Activated CD4-positive, alpha-beta T cell treated with anti-CD3 and anti-CD28 coated beads, Interleukin-2, amount 10 ng/mL, durations not matched to agents 24 days and 14 days (primary cell): Measurements from ENCODE around the gene NFATC1. TPM values are rescaled to one million over a fixed set of nuclear protein-coding genes. Genes with fewer than 3 reads are reported as not detected.
A peak's percentile ranks its signal among the peaks of the same experiment; 100 is the strongest.

Experiments
- DNase-seq: peaks from one replicate; pipeline ENCODE4 v3.0.0; 2022
- H3K27ac Mint-ChIP-seq: one replicate; pipeline ENCODE4 v1.8.0; 2022; ENCODE audit warnings: mild to moderate bottlenecking, mixed read lengths
- H3K27me3 Mint-ChIP-seq: one replicate; pipeline ENCODE4 v1.8.0; 2022; ENCODE audit warnings: mixed read lengths
- H3K36me3 Mint-ChIP-seq: one replicate; pipeline ENCODE4 v1.8.0; 2022; ENCODE audit warnings: low read depth, mild to moderate bottlenecking, mixed read lengths
- H3K4me1 Mint-ChIP-seq: one replicate; pipeline ENCODE4 v1.8.0; 2021; ENCODE audit warnings: mixed read lengths
- H3K4me3 Mint-ChIP-seq: one replicate; pipeline ENCODE4 v1.8.0; 2022; ENCODE audit warnings: mild to moderate bottlenecking, moderate library complexity, mixed read lengths
- H3K9me3 Mint-ChIP-seq: one replicate; pipeline ENCODE4 v1.8.0; 2021; ENCODE audit warnings: mixed read lengths
- intact Hi-C: fragments of 100-400 bp; cut with micrococcal nuclease; formaldehyde crosslinking; loops from one replicate; pipeline ENCODE4 v1.15.1; 2023
- total RNA-seq: library from RNA; stranded (reverse); gene quantifications from 2 replicates; pipeline ENCODE4 v1.2.3, GENCODE V29; 2022

NFATC1 gene
- total RNA-seq, 1 donor from 2014 or later: 105 TPM

- no peak overlapping the region for H3K27ac Mint-ChIP-seq
- intact Hi-C loops: no loop called here
- peaks cover 45% of the 10 kb centered on the region for H3K36me3 Mint-ChIP-seq
- peaks cover 46% of the 10 kb centered on the region for H3K4me1 Mint-ChIP-seq
- no peak overlapping the region for H3K4me3 Mint-ChIP-seq
- DNase-seq: peak; percentile 88
- H3K9me3 Mint-ChIP-seq: no peaks in the 10 kb centered on the region
- no peaks in the 10 kb centered on the region for H3K27me3 Mint-ChIP-seq
Observed at GRCh38 chr18:79400091-79400590, 4.4 kb downstream of the NFATC1 start.

- Mint-ChIP-seq H3K9me3 (no peaks in the 10 kb centered on the region), H3K4me1 (peaks cover 49% of the 10 kb centered on the region), H3K27me3 (no peaks in the 10 kb centered on the region), H3K36me3 (peaks cover 48% of the 10 kb centered on the region), H3K4me3 (peak overlapping the region; percentile 83), H3K27ac (peak overlapping the region; percentile 96)
- intact Hi-C loops: no loop called here
- DNase-seq: peak; percentile 86
Observed at GRCh38 chr18:79400591-79401381, 5.1 kb downstream of the NFATC1 start.

- peak overlapping the region; percentile 96 for H3K27ac Mint-ChIP-seq
- peaks cover 56% of the 10 kb centered on the region for H3K4me1 Mint-ChIP-seq
- no peaks in the 10 kb centered on the region for H3K27me3 Mint-ChIP-seq
- peaks cover 5% of the 10 kb centered on the region for H3K9me3 Mint-ChIP-seq
- peak; percentile 68 for DNase-seq
- intact Hi-C loops: no loop called here
- peak overlapping the region; percentile 83 for H3K4me3 Mint-ChIP-seq
- H3K36me3 Mint-ChIP-seq: peaks cover 55% of the 10 kb centered on the region
Observed at GRCh38 chr18:79401494-79402208, 5.9 kb downstream of the NFATC1 start.

- Mint-ChIP-seq H3K4me3 (peak overlapping the region; percentile 83), H3K27ac (peak overlapping the region; percentile 96), H3K36me3 (peaks cover 58% of the 10 kb centered on the region), H3K9me3 (peaks cover 5% of the 10 kb centered on the region), H3K27me3 (no peaks in the 10 kb centered on the region), H3K4me1 (peaks cover 56% of the 10 kb centered on the region)
- peak; percentile 64 for DNase-seq
- intact Hi-C loops: no loop called here
Observed at GRCh38 chr18:79402209-79402576, 6.5 kb downstream of the NFATC1 start.

- peaks cover 58% of the 10 kb centered on the region for H3K36me3 Mint-ChIP-seq
- H3K4me3 Mint-ChIP-seq: peak overlapping the region; percentile 83
- intact Hi-C loops: no loop called here
- no peaks in the 10 kb centered on the region for H3K27me3 Mint-ChIP-seq
- peaks cover 5% of the 10 kb centered on the region for H3K9me3 Mint-ChIP-seq
- DNase-seq: peak; percentile 82
- H3K27ac Mint-ChIP-seq: peak overlapping the region; percentile 96
- H3K4me1 Mint-ChIP-seq: peaks cover 56% of the 10 kb centered on the region
Observed at GRCh38 chr18:79402977-79403722, 7.4 kb downstream of the NFATC1 start.

- H3K27me3 Mint-ChIP-seq: no peaks in the 10 kb centered on the region
- DNase-seq: peak; percentile 62
- peak overlapping the region; percentile 83 for H3K4me3 Mint-ChIP-seq
- peaks cover 50% of the 10 kb centered on the region for H3K36me3 Mint-ChIP-seq
- intact Hi-C loops: loop anchor here (2.0 kb wide), 2 partner anchors 37 to 335 kb away; partner anchors contain the start of gene ATP9B
- H3K9me3 Mint-ChIP-seq: peaks cover 5% of the 10 kb centered on the region
- peaks cover 51% of the 10 kb centered on the region for H3K4me1 Mint-ChIP-seq
- peak overlapping the region; percentile 96 for H3K27ac Mint-ChIP-seq
Observed at GRCh38 chr18:79403723-79404566, 8.2 kb downstream of the NFATC1 start.

- H3K27me3 Mint-ChIP-seq: no peaks in the 10 kb centered on the region
- DNase-seq: peak; percentile 72
- peak overlapping the region; percentile 96 for H3K27ac Mint-ChIP-seq
- peaks cover 49% of the 10 kb centered on the region for H3K4me1 Mint-ChIP-seq
- intact Hi-C loops: loop anchor here (2.0 kb wide), 2 partner anchors 36 to 336 kb away; partner anchors contain the start of gene ATP9B
- peaks cover 46% of the 10 kb centered on the region for H3K36me3 Mint-ChIP-seq
- peaks cover 5% of the 10 kb centered on the region for H3K9me3 Mint-ChIP-seq
- H3K4me3 Mint-ChIP-seq: peak overlapping the region; percentile 83
Observed at GRCh38 chr18:79404567-79404910, 8.8 kb downstream of the NFATC1 start.

GRCh38 chr18:79405019-79405780 lies 9.5 kb downstream of the NFATC1 start:
- DNase-seq: peak; percentile 76
- Mint-ChIP-seq H3K4me1 (peaks cover 49% of the 10 kb centered on the region), H3K4me3 (peak overlapping the region; percentile 83), H3K9me3 (peaks cover 5% of the 10 kb centered on the region), H3K27ac (peak overlapping the region; percentile 96), H3K36me3 (peaks cover 46% of the 10 kb centered on the region), H3K27me3 (no peaks in the 10 kb centered on the region)
- intact Hi-C loops: loop anchor here (2.0 kb wide), 2 partner anchors 36 to 336 kb away; partner anchors contain the start of gene ATP9B

- Mint-ChIP-seq H3K27me3 (no peaks in the 10 kb centered on the region), H3K4me3 (peak overlapping the region; percentile 83), H3K27ac (peak overlapping the region; percentile 96), H3K9me3 (peaks cover 5% of the 10 kb centered on the region), H3K36me3 (peaks cover 48% of the 10 kb centered on the region), H3K4me1 (peaks cover 47% of the 10 kb centered on the region)
- intact Hi-C loops: loop anchor here (1.0 to 2.0 kb wide), 3 partner anchors 11 to 337 kb away; partner anchors contain the start of genes ATP9B and NFATC1
- DNase-seq: peak; percentile 96
Observed at GRCh38 chr18:79405781-79406575, 10.2 kb downstream of the NFATC1 start.

- intact Hi-C loops: loop anchor here (1.0 kb wide), 1 partner anchor 11 kb away; the partner anchor contains the start of gene NFATC1
Observed at GRCh38 chr18:79406708-79407107, 11.0 kb downstream of the NFATC1 start.

GRCh38 chr18:79409313-79409712 lies 13.6 kb downstream of the NFATC1 start:
- peaks cover 52% of the 10 kb centered on the region for H3K36me3 Mint-ChIP-seq

More at GRCh38 chr18:79406708-79407107, 11.0 kb downstream of the NFATC1 start:
- no peak for DNase-seq
- peak overlapping the region; percentile 83 for H3K4me3 Mint-ChIP-seq
- peak overlapping the region; percentile 96 for H3K27ac Mint-ChIP-seq
- H3K36me3 Mint-ChIP-seq: peaks cover 44% of the 10 kb centered on the region
- peaks cover 43% of the 10 kb centered on the region for H3K4me1 Mint-ChIP-seq
- no peaks in the 10 kb centered on the region for H3K27me3 Mint-ChIP-seq
- H3K9me3 Mint-ChIP-seq: peaks cover 5% of the 10 kb centered on the region

More at GRCh38 chr18:79409313-79409712, 13.6 kb downstream of the NFATC1 start:
- Mint-ChIP-seq H3K27ac (no peak overlapping the region), H3K4me1 (peaks cover 23% of the 10 kb centered on the region), H3K9me3 (peaks cover 5% of the 10 kb centered on the region), H3K27me3 (no peaks in the 10 kb centered on the region), H3K4me3 (no peak overlapping the region)
- DNase-seq: no peak
- intact Hi-C loops: no loop called here
